HG03442 (cell line): ENCODE data around the gene SLC12A6.
A peak's percentile ranks its signal among the peaks of the same experiment; 100 is the strongest.
"Not testable (repeated sequence)": the region's sequence is repeated elsewhere in the genome, so short reads cannot be mapped to it uniquely, and the experiment has no call there.

ENCODE experiments used
- ATAC-seq: cut with Tn5 transposase; IDR thresholded peaks from one replicate; pipeline ENCODE4 v1.9.1; 2021; ENCODE audit warnings: mild to moderate bottlenecking, moderate library complexity; ENCODE audit not compliant: unreplicated experiment

The SLC12A6 gene

DNA sequence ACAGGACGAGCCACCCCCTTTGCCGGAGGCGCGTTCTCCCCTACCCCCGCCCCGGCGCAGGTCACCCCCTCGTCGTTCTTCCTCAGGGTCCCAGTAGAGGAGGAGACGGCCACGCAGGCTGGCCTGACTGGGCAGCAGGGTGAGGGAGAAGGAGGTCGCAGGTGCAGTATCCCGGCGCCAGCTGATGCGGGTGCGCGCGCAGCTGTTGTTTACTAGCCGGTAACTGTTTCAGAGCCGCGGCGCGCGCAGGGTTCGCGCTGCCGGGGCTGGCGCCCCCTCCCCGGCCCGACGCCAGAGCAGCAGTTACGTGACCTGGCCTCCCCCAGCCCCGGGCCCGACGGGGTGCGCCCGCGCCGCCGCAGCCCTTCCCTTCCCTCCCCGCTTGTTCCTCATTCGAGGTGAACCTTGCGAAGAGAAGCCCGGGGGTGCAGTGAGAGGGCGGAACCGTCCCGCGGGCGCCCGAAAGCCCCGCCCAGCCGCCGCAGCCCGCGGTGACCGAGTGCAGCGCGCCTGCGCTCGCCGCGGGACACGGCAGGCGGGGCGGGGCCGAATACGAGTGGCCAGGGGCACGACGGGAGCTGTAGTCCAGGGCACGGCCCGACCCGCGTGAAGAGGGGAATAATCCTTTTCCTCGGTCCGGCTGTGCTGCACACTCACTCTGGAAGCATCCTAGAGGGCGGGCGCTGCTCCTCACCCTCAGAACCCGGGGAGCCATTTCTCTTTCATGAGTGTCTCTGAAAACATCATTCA, at the start of gene SLC12A6:
Gene SLC12A6 (minus strand): TSS at position 225 of the 750 bp plus-strand sequence. CDS start 1,101 bp downstream, outside the sequence.
- peak; percentile 64 for ATAC-seq

DNA sequence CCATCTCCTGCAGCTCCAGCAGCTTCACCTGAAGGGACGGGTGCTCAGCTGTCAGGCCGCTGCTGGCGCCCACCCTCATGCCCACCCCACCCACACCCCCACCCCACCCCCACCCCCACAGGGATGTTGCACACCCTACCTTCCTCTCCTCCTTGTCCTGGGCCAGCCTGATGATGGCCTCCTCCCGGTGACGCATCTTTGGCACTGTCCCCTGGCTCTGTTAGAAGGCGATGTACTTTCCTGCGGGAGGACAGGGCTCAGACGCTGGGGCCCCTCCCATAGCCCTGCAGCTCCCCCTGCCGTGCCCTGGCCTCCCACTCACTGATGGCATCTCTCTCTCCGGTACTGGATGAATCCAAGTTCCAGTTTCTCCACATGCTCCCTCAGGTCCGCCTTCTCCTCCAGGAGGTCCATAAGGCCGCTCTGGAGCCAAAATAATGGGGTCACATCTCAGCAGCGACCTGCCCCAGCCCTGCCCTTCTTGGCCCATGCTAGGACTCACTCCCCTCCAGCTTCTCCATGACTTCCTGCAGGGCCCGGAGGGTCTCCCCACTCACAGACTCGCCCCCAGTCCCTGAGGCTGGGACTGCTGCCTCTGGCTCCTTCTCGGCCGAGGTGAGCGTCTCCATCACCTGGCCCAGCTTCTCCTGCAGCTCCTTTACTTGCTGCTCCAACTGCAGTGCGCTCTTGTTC, 44.4 kb upstream of the SLC12A6 start:
- not testable (repeated sequence) for ATAC-seq

- not testable (repeated sequence) for ATAC-seq
These were observed 42.9 kb upstream of the SLC12A6 start for GRCh38 chr15:34380491-34380890.

- ATAC-seq = no peak
These were observed 39.3 kb upstream of the SLC12A6 start for GRCh38 chr15:34376856-34377255.

DNA sequence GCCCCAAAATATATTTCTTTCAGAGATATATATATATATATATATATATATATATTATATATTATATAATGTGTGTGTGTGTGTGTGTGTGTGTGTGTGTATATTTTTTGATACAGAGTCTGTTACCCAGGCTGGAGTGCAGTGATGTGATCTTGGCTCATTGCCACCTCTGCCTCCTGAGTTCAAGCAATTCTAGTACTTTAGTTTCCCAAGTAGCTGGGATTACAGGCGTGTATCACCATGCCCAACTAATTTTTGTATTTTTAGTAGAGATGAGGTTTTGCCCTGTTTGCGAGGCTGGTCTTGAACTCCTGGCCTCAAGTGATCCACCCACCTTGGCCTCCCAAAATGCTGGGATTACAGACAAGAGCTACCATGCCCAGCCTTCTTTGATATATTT, 38.0 kb upstream of the SLC12A6 start:
- ATAC-seq = not testable (repeated sequence)

DNA sequence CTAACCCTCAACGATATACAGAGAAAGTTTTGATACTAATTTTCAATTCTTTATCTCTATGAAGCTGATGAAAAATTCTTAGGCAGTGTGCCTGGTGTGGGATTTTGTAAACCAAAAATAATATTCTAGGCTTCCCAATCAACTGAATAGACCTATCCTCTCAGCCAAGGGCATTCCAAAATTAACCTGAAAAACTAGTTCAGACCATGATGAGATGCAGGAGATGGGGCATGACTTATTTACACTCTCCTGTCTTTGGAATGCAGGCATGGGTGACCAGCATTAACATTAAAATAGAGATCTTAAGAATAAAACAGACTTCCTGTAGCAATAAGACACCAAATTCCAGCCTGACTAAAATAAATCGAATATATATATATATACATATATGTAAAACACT, 37.2 kb upstream of the SLC12A6 start:
- ATAC-seq = no peak

GRCh38 chr15:34373951-34374350, 36.4 kb upstream of the SLC12A6 start:
- no peak for ATAC-seq

- no peak for ATAC-seq
These were observed 33.1 kb upstream of the SLC12A6 start for GRCh38 chr15:34370643-34371042.

GRCh38 chr15:34370129-34370528, 32.5 kb upstream of the SLC12A6 start:
- ATAC-seq = no peak

DNA sequence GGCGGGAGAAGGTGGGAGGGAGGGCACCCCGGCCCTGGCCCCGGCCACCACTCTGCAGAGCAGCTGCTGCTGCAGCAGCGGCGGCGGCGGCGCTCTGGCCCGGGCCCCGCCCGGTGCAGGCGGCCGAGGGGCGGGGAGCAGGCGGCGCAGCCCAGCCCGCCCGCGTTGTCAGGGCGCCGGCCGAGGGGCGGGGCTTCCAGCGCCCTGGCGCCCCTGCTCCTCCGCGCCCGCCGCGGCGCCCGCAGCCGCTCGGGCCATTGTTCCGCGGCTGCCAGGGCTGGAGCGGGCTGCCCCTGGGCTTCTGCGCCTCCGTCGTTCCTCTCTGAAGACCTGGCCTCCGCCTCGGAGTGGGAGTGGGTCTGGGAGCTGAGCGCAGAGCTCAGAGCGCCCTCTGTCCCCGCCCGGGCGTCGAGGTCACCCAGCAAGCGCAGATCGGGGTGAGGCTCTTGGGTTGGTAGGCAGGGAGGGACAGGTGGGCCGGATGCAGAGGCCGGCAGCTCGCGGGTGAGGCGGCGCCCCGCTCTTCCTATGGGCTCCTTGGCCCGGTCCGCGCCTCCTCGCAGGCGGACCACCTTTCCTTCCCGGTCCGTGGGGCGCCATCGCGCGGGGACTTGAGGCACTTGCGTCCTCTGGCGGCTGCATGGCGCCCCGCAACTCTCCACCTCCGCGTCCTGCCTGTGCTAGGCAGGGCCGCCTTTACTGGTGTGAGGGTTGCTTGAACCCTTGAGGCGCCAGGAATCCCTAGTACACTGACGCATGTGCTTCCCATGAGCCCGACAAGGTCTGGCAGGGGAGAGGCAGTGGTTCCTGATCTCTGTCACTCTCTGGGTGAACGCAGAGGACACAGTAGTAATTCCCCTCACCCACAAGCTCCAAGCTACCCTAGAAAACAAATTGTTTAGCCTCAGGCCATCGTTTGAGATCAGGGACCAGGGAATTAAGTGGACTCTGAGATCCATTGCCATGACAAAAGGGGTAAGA, 29.8 kb upstream of the SLC12A6 start, which contains the start of gene LPCAT4:
Gene LPCAT4 (minus strand): TSS at position 96 of the 981 bp plus-strand sequence. CDS start 96 bp downstream, outside the sequence.
- ATAC-seq = peak; percentile 74

- no peak for ATAC-seq
These were observed 28.9 kb upstream of the SLC12A6 start for GRCh38 chr15:34366271-34367065.

- ATAC-seq = no peak
These were observed 28.3 kb upstream of the SLC12A6 start for GRCh38 chr15:34365836-34366235.

DNA sequence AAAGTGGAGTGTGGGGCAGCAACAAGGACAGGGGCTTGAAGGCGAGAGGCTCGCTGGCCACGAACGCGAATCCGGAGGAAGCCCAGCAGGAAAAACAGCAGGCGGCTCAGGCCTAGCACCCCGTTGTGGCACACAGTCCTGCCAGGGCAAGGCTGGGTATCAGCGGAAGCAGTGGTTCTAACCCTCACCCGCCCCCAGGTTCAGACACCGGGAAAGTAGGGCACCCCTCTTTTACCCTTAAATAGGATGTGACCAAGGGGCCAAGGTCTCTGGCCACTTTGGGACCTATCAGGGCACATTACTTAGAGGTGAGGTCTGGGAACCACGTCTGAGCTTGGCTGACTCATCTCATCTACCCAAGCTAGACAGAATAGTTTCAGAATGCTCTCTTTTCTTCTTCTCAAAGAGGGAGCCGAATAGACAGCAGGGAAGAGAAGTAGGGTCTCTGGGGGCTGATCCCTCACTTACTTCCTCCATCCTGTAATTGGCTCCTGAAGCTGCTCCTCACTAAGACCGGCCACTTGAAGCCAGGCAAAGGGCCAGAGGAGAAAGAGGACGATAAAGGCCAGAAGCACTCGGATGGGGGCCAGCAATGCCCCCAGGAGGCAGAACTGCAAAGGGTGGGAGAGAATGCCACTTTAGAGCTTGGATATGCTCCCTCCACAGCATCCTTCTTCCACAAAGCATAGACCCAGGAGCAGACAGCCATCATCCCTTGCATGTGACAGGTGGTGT, 27.7 kb upstream of the SLC12A6 start:
- ATAC-seq = no peak

GRCh38 chr15:34364041-34364440, 26.5 kb upstream of the SLC12A6 start:
- no peak for ATAC-seq

GRCh38 chr15:34362047-34362773, 24.6 kb upstream of the SLC12A6 start:
- no peak for ATAC-seq

GRCh38 chr15:34361278-34361677, 23.7 kb upstream of the SLC12A6 start:
- no peak for ATAC-seq

GRCh38 chr15:34360298-34360697, 22.7 kb upstream of the SLC12A6 start:
- no peak for ATAC-seq

DNA sequence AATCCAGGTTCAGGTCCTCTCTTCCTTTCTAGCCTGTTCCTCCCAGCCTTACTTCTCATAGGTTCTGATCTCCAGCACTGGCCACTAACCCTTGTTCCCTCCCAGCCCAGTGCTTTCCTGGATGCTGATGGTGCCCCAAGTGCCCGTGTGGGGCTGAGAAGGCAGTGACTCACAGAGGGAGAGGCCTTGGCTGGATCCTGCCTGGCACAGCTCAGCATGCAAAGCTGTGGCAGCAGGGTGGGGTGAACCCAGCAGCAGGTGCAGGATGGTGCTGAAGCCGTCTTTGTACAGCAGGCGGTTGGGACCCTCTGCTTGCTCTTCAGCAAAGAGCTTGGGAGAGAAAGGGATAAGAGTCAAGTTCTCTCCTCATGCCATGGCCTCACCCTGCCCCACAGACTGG, 21.8 kb upstream of the SLC12A6 start:
- ATAC-seq = no peak

DNA sequence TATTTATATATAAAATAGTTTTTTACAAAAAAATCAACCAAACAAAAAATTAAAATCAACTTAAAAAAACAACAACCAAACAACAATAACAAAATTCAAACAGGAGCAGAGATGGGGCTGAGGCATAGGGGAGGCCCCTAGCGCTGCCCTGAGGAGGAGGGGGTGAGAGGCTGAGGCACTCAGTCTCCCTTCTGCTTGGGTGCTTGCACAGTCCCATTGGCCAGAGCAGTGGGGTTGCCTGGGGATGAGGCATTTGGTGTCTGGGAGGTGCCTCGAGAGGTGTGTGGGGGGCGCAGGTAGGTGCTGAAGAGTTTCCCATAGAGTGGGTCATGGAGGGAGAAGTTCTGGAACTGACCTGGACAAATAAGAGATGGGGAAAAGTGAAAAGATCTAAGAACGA, 21.4 kb upstream of the SLC12A6 start:
- ATAC-seq = no peak
